WTC11 (cell line): ENCODE measurements around the gene FAM53B. TPM values are rescaled to one million over a fixed set of nuclear protein-coding genes. Genes with fewer than 3 reads are reported as not detected.

Source experiments
- ATAC-seq: fragments of 200-7000 bp; cut with Tn5 transposase; 2 replicates; pipeline ENCODE4 v1.10.0; 2021; ENCODE audit warnings: mild to moderate bottlenecking, moderate library complexity
- CTCF ChIA-PET: fragments of 300-600 bp; sonication (Branson Sonifier 250); formaldehyde crosslinking; loops from one replicate; lab custom pipeline; 2021; ENCODE audit warnings: antibody characterized with exemption; lab: Charles Lee
- POLR2A ChIA-PET: fragments of 350-600 bp; sonication (Branson Sonifier 250); formaldehyde crosslinking; loops from one replicate; lab custom pipeline; 2021; ENCODE audit warnings: antibody characterized with exemption; lab: Charles Lee
- DNase-seq: peaks from one replicate; pipeline ENCODE4 v3.0.0; 2021; ENCODE audit warnings: low spot score
- H3K27ac Mint-ChIP-seq: 2 replicates; pipeline ENCODE4 v1.8.0; 2021; ENCODE audit warnings: mixed read lengths
- H3K27me3 Mint-ChIP-seq: 2 replicates; pipeline ENCODE4 v1.8.0; 2021; ENCODE audit warnings: low read depth, mild to moderate bottlenecking, moderate library complexity, mixed read lengths
- H3K36me3 Mint-ChIP-seq: 2 replicates; pipeline ENCODE4 v1.8.0; 2021; ENCODE audit warnings: mixed read lengths
- H3K4me1 Mint-ChIP-seq: 2 replicates; pipeline ENCODE4 v1.8.0; 2022; ENCODE audit warnings: mixed read lengths
- H3K4me3 Mint-ChIP-seq: 2 replicates; pipeline ENCODE4 v1.8.0; 2021; ENCODE audit warnings: mild to moderate bottlenecking, moderate library complexity, mixed read lengths
- H3K9me3 Mint-ChIP-seq: 2 replicates; pipeline ENCODE4 v1.8.0; 2021; ENCODE audit warnings: mixed read lengths
- CDX4 ChIP-seq: fragments of 250-450 bp; sonication (Bioruptor Pico); IDR thresholded peaks from 2 replicates; pipeline ENCODE4 v1.9.0; 2021; ENCODE audit warnings: moderate library complexity, mild to moderate bottlenecking, inconsistent platforms, borderline replicate concordance
- CREB1 ChIP-seq: sonication (generic); formaldehyde crosslinking; IDR thresholded peaks from 2 replicates; pipeline ENCODE4 v1.8.0; 2023; ENCODE audit warnings: mild to moderate bottlenecking, missing genetic modification reagents
- CTCF ChIP-seq: fragments of 200-600 bp; IDR thresholded peaks from 2 replicates; pipeline ENCODE4 v1.8.0; 2022; ENCODE audit warnings: antibody characterized with exemption
- ERG ChIP-seq: fragments of 250-450 bp; sonication (Bioruptor Pico); IDR thresholded peaks from 2 replicates; pipeline ENCODE4 v1.8.0; 2021; ENCODE audit warnings: mild to moderate bottlenecking
- ETV6 ChIP-seq: sonication (generic); formaldehyde crosslinking; IDR thresholded peaks from 2 replicates; pipeline ENCODE4 v1.8.1; 2022; ENCODE audit warnings: mild to moderate bottlenecking, missing genetic modification reagents
- FOXK1 ChIP-seq: sonication (generic); formaldehyde crosslinking; IDR thresholded peaks from 2 replicates; pipeline ENCODE4 v1.8.0; 2022; ENCODE audit warnings: mild to moderate bottlenecking, moderate library complexity, missing genetic modification reagents
- GRHL2 ChIP-seq: fragments of 250-450 bp; sonication (Bioruptor Pico); IDR thresholded peaks from 2 replicates; pipeline ENCODE4 v1.8.0; 2022; ENCODE audit warnings: mild to moderate bottlenecking, moderate library complexity; ENCODE audit not compliant: insufficient replicate concordance, severe bottlenecking
- JUN ChIP-seq: sonication (generic); formaldehyde crosslinking; IDR thresholded peaks from 2 replicates; pipeline ENCODE4 v1.8.0; 2023; ENCODE audit warnings: mild to moderate bottlenecking, missing genetic modification reagents
- NR1H2 ChIP-seq: sonication (generic); formaldehyde crosslinking; IDR thresholded peaks from 2 replicates; pipeline ENCODE4 v1.9.0; 2021; ENCODE audit warnings: mild to moderate bottlenecking, moderate library complexity, missing genetic modification reagents
- NR2C2 ChIP-seq: sonication (generic); formaldehyde crosslinking; IDR thresholded peaks from 2 replicates; pipeline ENCODE4 v1.8.0; 2022; ENCODE audit warnings: mild to moderate bottlenecking, missing genetic modification reagents
- PRRX2 ChIP-seq: fragments of 250-450 bp; sonication (Bioruptor Pico); IDR thresholded peaks from 2 replicates; pipeline ENCODE4 v1.8.0; 2021; ENCODE audit warnings: mild to moderate bottlenecking
- RORB ChIP-seq: fragments of 250-450 bp; sonication (Bioruptor Pico); IDR thresholded peaks from 2 replicates; pipeline ENCODE4 v1.9.0; 2021; ENCODE audit warnings: mild to moderate bottlenecking
- ZNF281 ChIP-seq: sonication (generic); formaldehyde crosslinking; IDR thresholded peaks from 2 replicates; pipeline ENCODE4 v1.8.0; 2023; ENCODE audit warnings: mild to moderate bottlenecking, missing genetic modification reagents
- ZNF532 ChIP-seq: fragments of 250-450 bp; sonication (Bioruptor Pico); IDR thresholded peaks from 2 replicates; pipeline ENCODE4 v1.9.0; 2021; ENCODE audit warnings: mild to moderate bottlenecking, borderline replicate concordance
- ZNF671 ChIP-seq: fragments of 250-450 bp; sonication (Bioruptor Pico); IDR thresholded peaks from 2 replicates; pipeline ENCODE4 v1.8.0; 2021; ENCODE audit warnings: mild to moderate bottlenecking
- total RNA-seq: library from RNA; stranded (reverse); gene quantifications from 3 replicates; pipeline ENCODE4 v1.2.3, GENCODE V29; 2021

FAM53B gene
- total RNA-seq, 1 experiment from 2014 or later, result 21.3 TPM

- TF ChIP-seq NR2C2, result no peak
- no peak for TF ChIP-seq CREB1 (CRISPR knock-in tag)
Observed at GRCh38 chr10:124576526-124577420, 167.4 kb downstream of the FAM53B start (continued).

- ATAC-seq (no peak), DNase-seq (no peak)
- ChIA-PET POLR2A (no interaction called here), CTCF (interaction anchor here (1.1 to 1.8 kb wide), 4 partner anchors 9 to 166 kb away, joined by 3 to 4 read pairs (median 4); no protein-coding TSS in a partner anchor)
- H3K4me3 Mint-ChIP-seq, result no peak overlapping the region
- 0 out of 2 replicates have a peak, but pooled peaks cover 3% of the 10 kb centered on the region for H3K4me1 Mint-ChIP-seq
- peaks cover 17% of the 10 kb centered on the region for H3K9me3 Mint-ChIP-seq
- no peak overlapping the region; the same call in 1 of the 2 replicates for H3K27ac Mint-ChIP-seq
- H3K27me3 Mint-ChIP-seq, result no peaks in the 10 kb centered on the region; the same call in 1 of the 2 replicates
- no peak for TF ChIP-seq RORB (CRISPR knock-in tag)
- no peak for TF ChIP-seq PRRX2 (CRISPR knock-in tag)
- TF ChIP-seq ERG (CRISPR knock-in tag), result no peak
- no peak for TF ChIP-seq ZNF671 (CRISPR knock-in tag)
- no peak for TF ChIP-seq NR1H2 (CRISPR knock-in tag)
- TF ChIP-seq FOXK1 (CRISPR knock-in tag), result no peak
- TF ChIP-seq CTCF, result no peak
- TF ChIP-seq ZNF281 (CRISPR knock-in tag), result no peak
- no peak for TF ChIP-seq ETV6 (CRISPR knock-in tag)
- no peak for TF ChIP-seq JUN (CRISPR knock-in tag)
- H3K36me3 Mint-ChIP-seq, result peaks cover 15% of the 10 kb centered on the region; the same call in 1 of the 2 replicates
Observed at GRCh38 chr10:124575107-124576035, 168.8 kb downstream of the FAM53B start.

GRCh38 chr10:124574456-124575070, 169.6 kb downstream of the FAM53B start:
- Mint-ChIP-seq H3K9me3 (peaks cover 9% of the 10 kb centered on the region), H3K4me3 (no peak overlapping the region), H3K4me1 (0 out of 2 replicates have a peak, but pooled peaks cover 3% of the 10 kb centered on the region), H3K27me3 (no peaks in the 10 kb centered on the region; the same call in 1 of the 2 replicates), H3K27ac (no peak overlapping the region), H3K36me3 (peaks cover 9% of the 10 kb centered on the region; the same call in 1 of the 2 replicates)
- ATAC-seq (no peak), DNase-seq (no peak)
- CTCF ChIA-PET, result interaction anchor here (0.6 to 1.8 kb wide), 3 partner anchors 9 to 583 kb away, joined by 3 to 4 read pairs (median 4); no protein-coding TSS in a partner anchor
- POLR2A ChIA-PET, result no interaction called here
- no peak for TF ChIP-seq CDX4 (CRISPR knock-in tag)
- no peak for TF ChIP-seq ZNF532
- no peak for TF ChIP-seq GRHL2
